ENCODE measurements around the gene APOO. TPM values are rescaled to one million over a fixed set of nuclear protein-coding genes. Genes with fewer than 3 reads are reported as not detected.

APOO gene
- total RNA-seq, 6 donors from 2014 or later = 0.89 to 15.0 (median 12.0) TPM

- no peaks in the 10 kb centered on the region for H3K36me3 ChIP-seq
- H3K4me1 ChIP-seq = no peaks in the 10 kb centered on the region
- no peaks in the 10 kb centered on the region for H3K9me3 ChIP-seq
- H3K27ac ChIP-seq = no peak overlapping the region
- DNase-seq = no peak
- 78 to 86% methylated on average over 4 of the region's 4 CpGs for WGBS, 2 donors
- TF ChIP-seq POLR2A (IDR thresholded peaks at IDR 0.05) = no peak
- TF ChIP-seq CTCF (IDR thresholded peaks at IDR 0.05) = no peak
- TF ChIP-seq EP300 (IDR thresholded peaks at IDR 0.05) = no peak
- TF ChIP-seq POLR2AphosphoS5 (IDR thresholded peaks at IDR 0.05) = no peak
- no peak for ATAC-seq (ENCODE audit: low FRiP score in 2 of 2)
- H3K4me3 ChIP-seq = no peak overlapping the region
- H3K27me3 ChIP-seq = no peaks in the 10 kb centered on the region
Observed at GRCh38 chrX:23937100-23937499, 29.4 kb upstream of the APOO start.

- H3K4me3 ChIP-seq = no peak overlapping the region
- no peaks in the 10 kb centered on the region for H3K4me1 ChIP-seq
- H3K27ac ChIP-seq = no peak overlapping the region
- 41 to 45% methylated on average over 1 of the region's 1 CpG for WGBS, 2 donors
- DNase-seq = no peak
- no peak for ATAC-seq (ENCODE audit: low FRiP score in 2 of 2)
- TF ChIP-seq CTCF (IDR thresholded peaks at IDR 0.05) = no peak
- TF ChIP-seq EP300 (IDR thresholded peaks at IDR 0.05) = no peak
- no peak for TF ChIP-seq POLR2A (IDR thresholded peaks at IDR 0.05)
- no peak for TF ChIP-seq POLR2AphosphoS5 (IDR thresholded peaks at IDR 0.05)
- H3K36me3 ChIP-seq = no peaks in the 10 kb centered on the region
- no peaks in the 10 kb centered on the region for H3K27me3 ChIP-seq
- H3K9me3 ChIP-seq = no peaks in the 10 kb centered on the region
Observed at GRCh38 chrX:23936180-23936579, 28.4 kb upstream of the APOO start.

- Histone ChIP-seq H3K4me1 (no peaks in the 10 kb centered on the region), H3K4me3 (no peak overlapping the region), H3K27me3 (no peaks in the 10 kb centered on the region), H3K9me3 (no peaks in the 10 kb centered on the region), H3K27ac (no peak overlapping the region), H3K36me3 (no peaks in the 10 kb centered on the region)
- WGBS, 2 donors = 87 to 92% methylated on average over 11 of the region's 11 CpGs
- TF ChIP-seq CTCF (IDR thresholded peaks at IDR 0.05) (no peak), EP300 (IDR thresholded peaks at IDR 0.05) (no peak), POLR2AphosphoS5 (IDR thresholded peaks at IDR 0.05) (no peak), POLR2A (IDR thresholded peaks at IDR 0.05) (no peak)
- DNase-seq (no peak), ATAC-seq (ENCODE audit: low FRiP score in 2 of 2) (no peak)
Observed at GRCh38 chrX:23935106-23935505, 27.4 kb upstream of the APOO start.

GRCh38 chrX:23932046-23932445, 24.3 kb upstream of the APOO start:
- ATAC-seq (ENCODE audit: low FRiP score in 2 of 2) = no peak
- Histone ChIP-seq H3K27ac (no peak overlapping the region), H3K9me3 (no peaks in the 10 kb centered on the region), H3K27me3 (no peaks in the 10 kb centered on the region), H3K4me1 (no peaks in the 10 kb centered on the region), H3K4me3 (no peak overlapping the region), H3K36me3 (no peaks in the 10 kb centered on the region)
- WGBS, 2 donors = 14 to 55% methylated on average over 1 of the region's 1 CpG
- no peak for TF ChIP-seq POLR2A (IDR thresholded peaks at IDR 0.05)
- TF ChIP-seq POLR2AphosphoS5 (IDR thresholded peaks at IDR 0.05) = no peak
- TF ChIP-seq CTCF (IDR thresholded peaks at IDR 0.05) = no peak
- TF ChIP-seq EP300 (IDR thresholded peaks at IDR 0.05) = no peak
- DNase-seq = no peak

GRCh38 chrX:23930894-23931604, 23.3 kb upstream of the APOO start:
- Histone ChIP-seq H3K9me3 (no peaks in the 10 kb centered on the region), H3K27me3 (no peaks in the 10 kb centered on the region), H3K4me1 (no peaks in the 10 kb centered on the region), H3K36me3 (no peaks in the 10 kb centered on the region), H3K4me3 (no peak overlapping the region), H3K27ac (no peak overlapping the region)
- WGBS, 2 donors = 15 to 41% methylated on average over 2 of the region's 2 CpGs
- no peak for TF ChIP-seq EP300 (IDR thresholded peaks at IDR 0.05)
- TF ChIP-seq CTCF (IDR thresholded peaks at IDR 0.05) = no peak
- no peak for TF ChIP-seq POLR2AphosphoS5 (IDR thresholded peaks at IDR 0.05)
- no peak for TF ChIP-seq POLR2A (IDR thresholded peaks at IDR 0.05)
- ATAC-seq (ENCODE audit: low FRiP score in 2 of 2) (no peak), DNase-seq (no peak)

Measured in upper lobe of left lung (tissue), 6 donors.